ENCODE results near the gene TGFBR1.

DNA sequence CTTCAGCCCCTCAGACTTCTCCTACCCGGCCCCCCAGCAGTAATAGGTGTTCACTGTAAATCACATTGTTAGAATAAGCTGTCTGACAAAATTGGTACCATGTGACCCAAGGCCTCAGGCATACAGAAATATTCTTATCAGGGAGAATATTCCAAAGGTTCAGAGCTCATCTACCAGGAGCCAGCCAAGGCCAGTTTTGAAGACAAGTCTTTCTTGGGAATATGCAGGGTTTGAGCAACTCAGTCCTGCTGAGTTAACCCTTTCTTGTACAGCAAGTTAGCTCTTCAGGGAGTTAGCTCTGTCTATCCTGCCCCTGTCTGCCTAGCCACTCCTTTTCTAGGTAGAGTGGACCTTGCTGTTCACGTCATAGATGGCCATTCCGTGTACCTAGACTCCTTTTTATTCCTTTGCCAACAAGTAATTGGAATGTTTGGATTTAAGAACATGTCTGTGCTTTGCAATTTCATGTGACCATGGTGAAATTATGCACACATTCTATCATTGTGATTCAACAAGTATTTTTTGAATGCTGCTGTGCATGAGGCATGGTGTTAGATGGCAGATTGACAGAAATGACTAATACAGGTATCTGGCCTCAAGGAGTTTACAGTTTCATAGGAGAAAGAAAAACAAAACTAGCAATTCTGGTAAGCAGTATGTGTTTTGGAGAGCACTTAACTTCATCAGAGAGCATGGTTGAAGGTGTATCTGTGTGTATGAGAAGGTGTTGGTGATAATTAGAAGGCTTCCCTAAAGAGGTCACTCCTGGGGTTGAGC lies 22.6 kb downstream of the TGFBR1 start:
- TF ChIP-seq, protein P1, sequence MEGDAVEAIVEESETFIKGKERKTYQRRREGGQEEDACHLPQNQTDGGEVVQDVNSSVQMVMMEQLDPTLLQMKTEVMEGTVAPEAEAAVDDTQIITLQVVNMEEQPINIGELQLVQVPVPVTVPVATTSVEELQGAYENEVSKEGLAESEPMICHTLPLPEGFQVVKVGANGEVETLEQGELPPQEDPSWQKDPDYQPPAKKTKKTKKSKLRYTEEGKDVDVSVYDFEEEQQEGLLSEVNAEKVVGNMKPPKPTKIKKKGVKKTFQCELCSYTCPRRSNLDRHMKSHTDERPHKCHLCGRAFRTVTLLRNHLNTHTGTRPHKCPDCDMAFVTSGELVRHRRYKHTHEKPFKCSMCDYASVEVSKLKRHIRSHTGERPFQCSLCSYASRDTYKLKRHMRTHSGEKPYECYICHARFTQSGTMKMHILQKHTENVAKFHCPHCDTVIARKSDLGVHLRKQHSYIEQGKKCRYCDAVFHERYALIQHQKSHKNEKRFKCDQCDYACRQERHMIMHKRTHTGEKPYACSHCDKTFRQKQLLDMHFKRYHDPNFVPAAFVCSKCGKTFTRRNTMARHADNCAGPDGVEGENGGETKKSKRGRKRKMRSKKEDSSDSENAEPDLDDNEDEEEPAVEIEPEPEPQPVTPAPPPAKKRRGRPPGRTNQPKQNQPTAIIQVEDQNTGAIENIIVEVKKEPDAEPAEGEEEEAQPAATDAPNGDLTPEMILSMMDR (IDR thresholded peaks at IDR 0.05): no peak
- TF ChIP-seq POLR2A (IDR thresholded peaks at IDR 0.05): no peak
